Parathyroid adenoma (tissue), 2 donors: ENCODE measurements around the gene MS4A6E.

Experiments
- H2AFZ ChIP-seq: fragments of 300-600 bp; sonication (generic); one replicate; pipeline ENCODE4 v1.7.0; 2017; ENCODE audit warnings: antibody characterized with exemption, mild to moderate bottlenecking
- H3K27ac ChIP-seq: fragments of 300-600 bp; sonication (generic); one replicate; pipeline ENCODE4 v1.7.0; 2017
- H3K27me3 ChIP-seq: fragments of 300-600 bp; sonication (generic); one replicate; pipeline ENCODE4 v1.7.0; 2017; ENCODE audit warnings: low read length; ENCODE audit not compliant: control insufficient read depth, insufficient read depth
- H3K36me3 ChIP-seq: fragments of 300-600 bp; sonication (generic); one replicate; pipeline ENCODE4 v1.7.0; 2017; ENCODE audit warnings: low read length; ENCODE audit not compliant: control insufficient read depth, insufficient read depth
- H3K4me1 ChIP-seq: fragments of 300-600 bp; sonication (generic); one replicate; pipeline ENCODE4 v1.7.0; 2017; ENCODE audit warnings: control low read depth
- H3K4me2 ChIP-seq: fragments of 300-600 bp; sonication (generic); one replicate; pipeline ENCODE4 v1.7.0; 2017; ENCODE audit warnings: low read length
- H3K4me3 ChIP-seq: fragments of 300-600 bp; sonication (generic); one replicate; pipeline ENCODE4 v1.7.0; 2017; ENCODE audit warnings: low read depth, low read length
- H3K79me2 ChIP-seq: fragments of 300-600 bp; sonication (generic); one replicate; pipeline ENCODE4 v1.7.0; 2017; ENCODE audit warnings: control low read depth
- H3K9ac ChIP-seq: fragments of 300-600 bp; sonication (generic); one replicate; pipeline ENCODE4 v1.7.0; 2017; ENCODE audit warnings: mild to moderate bottlenecking
- H3K9me3 ChIP-seq: fragments of 300-600 bp; sonication (generic); one replicate; pipeline ENCODE4 v1.7.0; 2017; ENCODE audit warnings: low read length; ENCODE audit not compliant: control insufficient read depth
- TF ChIP-seq, protein P1 (sequence below): fragments of 300-600 bp; sonication (generic); IDR thresholded peaks from one replicate; pipeline ENCODE4 v1.7.0; 2017; ENCODE audit warnings: antibody characterized with exemption, mild to moderate bottlenecking
- donor health status: primary hyperparathyroidism.

The MS4A6E gene

DNA sequence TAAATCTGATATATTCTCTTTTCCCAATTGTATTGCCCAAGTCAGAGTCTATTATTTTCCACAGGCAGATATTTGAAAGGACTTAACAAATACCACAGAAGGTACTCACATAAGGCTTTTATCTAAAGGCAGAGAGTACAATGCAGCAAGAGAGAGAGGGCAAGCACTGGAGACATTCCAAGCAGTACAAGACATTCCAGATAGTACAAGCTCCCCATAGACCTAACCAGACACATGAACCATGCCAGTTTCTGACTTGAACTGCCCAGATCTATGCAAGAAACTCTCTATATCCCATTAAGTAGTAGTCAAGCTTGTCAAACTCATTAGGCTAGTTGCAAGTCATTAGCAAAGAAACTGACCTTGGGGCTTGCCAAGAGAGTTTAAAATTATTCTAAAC, 11.2 kb upstream of the MS4A6E start:
- H2AFZ ChIP-seq = no peak overlapping the region
- no peak overlapping the region for H3K4me2 ChIP-seq
- H3K4me1 ChIP-seq = no peaks in the 10 kb centered on the region
- no peaks in the 10 kb centered on the region for H3K27me3 ChIP-seq
- no peaks in the 10 kb centered on the region for H3K9me3 ChIP-seq
- no peaks in the 10 kb centered on the region for H3K36me3 ChIP-seq
- H3K9ac ChIP-seq = no peak overlapping the region
- no peaks in the 10 kb centered on the region for H3K79me2 ChIP-seq
- TF ChIP-seq, protein P1, sequence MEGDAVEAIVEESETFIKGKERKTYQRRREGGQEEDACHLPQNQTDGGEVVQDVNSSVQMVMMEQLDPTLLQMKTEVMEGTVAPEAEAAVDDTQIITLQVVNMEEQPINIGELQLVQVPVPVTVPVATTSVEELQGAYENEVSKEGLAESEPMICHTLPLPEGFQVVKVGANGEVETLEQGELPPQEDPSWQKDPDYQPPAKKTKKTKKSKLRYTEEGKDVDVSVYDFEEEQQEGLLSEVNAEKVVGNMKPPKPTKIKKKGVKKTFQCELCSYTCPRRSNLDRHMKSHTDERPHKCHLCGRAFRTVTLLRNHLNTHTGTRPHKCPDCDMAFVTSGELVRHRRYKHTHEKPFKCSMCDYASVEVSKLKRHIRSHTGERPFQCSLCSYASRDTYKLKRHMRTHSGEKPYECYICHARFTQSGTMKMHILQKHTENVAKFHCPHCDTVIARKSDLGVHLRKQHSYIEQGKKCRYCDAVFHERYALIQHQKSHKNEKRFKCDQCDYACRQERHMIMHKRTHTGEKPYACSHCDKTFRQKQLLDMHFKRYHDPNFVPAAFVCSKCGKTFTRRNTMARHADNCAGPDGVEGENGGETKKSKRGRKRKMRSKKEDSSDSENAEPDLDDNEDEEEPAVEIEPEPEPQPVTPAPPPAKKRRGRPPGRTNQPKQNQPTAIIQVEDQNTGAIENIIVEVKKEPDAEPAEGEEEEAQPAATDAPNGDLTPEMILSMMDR = no peak
- H3K4me3 ChIP-seq = no peak overlapping the region
- no peak overlapping the region for H3K27ac ChIP-seq

DNA sequence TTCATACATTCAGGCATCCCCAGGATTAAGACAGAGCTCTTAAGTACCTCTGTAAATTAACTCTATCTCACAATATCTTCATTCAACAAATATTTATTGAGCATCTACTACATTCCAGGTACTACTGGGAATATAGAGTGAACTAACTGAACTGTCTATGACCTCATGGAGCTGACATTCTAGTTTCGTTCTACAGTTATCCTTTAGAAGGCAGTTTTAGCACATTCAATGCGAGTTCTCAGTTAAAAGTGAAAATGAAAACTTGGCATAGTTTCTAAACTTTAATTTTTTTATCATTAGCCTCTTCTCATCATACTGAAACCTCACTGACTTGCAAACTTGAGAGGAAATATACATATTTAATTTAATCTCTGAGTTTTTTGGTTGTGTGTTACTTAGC, 10.7 kb upstream of the MS4A6E start:
- no peaks in the 10 kb centered on the region for H3K4me1 ChIP-seq
- no peak overlapping the region for H3K4me3 ChIP-seq
- H3K4me2 ChIP-seq = no peak overlapping the region
- H3K9ac ChIP-seq = no peak overlapping the region
- no peaks in the 10 kb centered on the region for H3K27me3 ChIP-seq
- TF ChIP-seq, protein P1 = no peak
- H2AFZ ChIP-seq = no peak overlapping the region
- H3K27ac ChIP-seq = no peak overlapping the region
- no peaks in the 10 kb centered on the region for H3K79me2 ChIP-seq
- H3K36me3 ChIP-seq = no peaks in the 10 kb centered on the region
- no peaks in the 10 kb centered on the region for H3K9me3 ChIP-seq

DNA sequence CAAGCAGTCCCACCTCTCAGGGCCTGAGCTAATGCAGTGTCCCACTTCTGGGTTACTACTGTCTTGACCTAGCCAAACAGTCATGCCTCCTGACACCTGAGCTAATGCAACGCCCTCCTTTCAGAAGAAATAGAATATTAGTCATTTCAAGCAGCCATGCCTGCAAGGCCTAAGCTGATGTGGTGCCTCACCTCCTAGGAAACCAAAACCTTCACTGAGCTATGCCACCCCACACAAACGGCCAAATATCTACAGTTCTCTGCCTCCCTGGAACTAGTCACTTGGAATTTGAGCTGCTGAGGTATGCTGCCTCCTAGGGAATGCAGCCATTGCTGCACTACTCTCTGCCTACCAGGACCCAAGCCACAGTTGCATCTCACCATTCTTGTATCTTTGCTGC, 8.3 kb upstream of the MS4A6E start:
- no peak overlapping the region for H3K4me2 ChIP-seq
- H3K4me3 ChIP-seq = no peak overlapping the region
- H3K79me2 ChIP-seq = no peaks in the 10 kb centered on the region
- no peaks in the 10 kb centered on the region for H3K4me1 ChIP-seq
- no peaks in the 10 kb centered on the region for H3K9me3 ChIP-seq
- no peak overlapping the region for H2AFZ ChIP-seq
- no peaks in the 10 kb centered on the region for H3K27me3 ChIP-seq
- no peak overlapping the region for H3K27ac ChIP-seq
- no peak overlapping the region for H3K9ac ChIP-seq
- TF ChIP-seq, protein P1 = no peak
- H3K36me3 ChIP-seq = no peaks in the 10 kb centered on the region

DNA sequence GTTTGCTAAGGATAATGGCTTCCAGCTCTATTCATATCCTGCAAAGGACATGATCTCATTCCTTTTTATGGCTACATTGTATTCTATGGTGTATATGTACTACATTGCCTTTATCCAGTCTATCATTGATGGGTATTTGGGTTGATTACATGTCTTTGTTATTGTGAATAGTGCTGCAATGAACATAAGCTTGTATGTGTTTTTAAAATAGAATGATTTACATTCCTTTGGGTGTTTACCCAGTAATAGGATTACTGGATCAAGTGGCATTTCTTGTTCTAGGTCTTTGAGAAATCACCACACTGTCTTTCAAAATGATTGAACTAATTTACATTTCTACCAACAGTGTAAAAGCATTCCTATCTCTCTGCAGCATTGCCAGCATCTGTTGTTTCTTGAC, 6.0 kb upstream of the MS4A6E start:
- Histone ChIP-seq H3K27ac (no peak overlapping the region), H2AFZ (no peak overlapping the region), H3K79me2 (no peaks in the 10 kb centered on the region), H3K9me3 (no peaks in the 10 kb centered on the region), H3K9ac (no peak overlapping the region), H3K36me3 (no peaks in the 10 kb centered on the region), H3K4me2 (no peak overlapping the region), H3K4me3 (no peak overlapping the region), H3K27me3 (no peaks in the 10 kb centered on the region), H3K4me1 (no peaks in the 10 kb centered on the region)
- TF ChIP-seq, protein P1 = no peak

DNA sequence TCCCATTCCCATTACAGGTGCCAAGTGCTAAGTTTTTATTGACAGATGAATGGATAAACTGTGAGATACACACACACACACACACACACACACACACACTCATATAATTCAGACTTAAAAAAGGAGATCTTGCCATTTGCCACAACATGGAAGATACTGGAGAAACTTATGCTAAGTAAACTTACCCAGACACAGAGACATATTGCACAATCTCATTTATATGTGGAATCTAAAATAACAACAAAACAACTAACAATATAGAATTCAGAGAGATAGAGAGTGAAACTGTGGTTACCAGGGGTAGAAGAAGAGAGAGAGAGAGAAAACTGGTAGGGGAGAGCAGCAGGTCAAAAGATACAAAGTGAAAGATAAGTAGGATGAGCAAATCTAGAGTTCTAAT, 1.4 kb downstream of the MS4A6E start:
- TF ChIP-seq, protein P1 = no peak
- Histone ChIP-seq H3K4me3 (no peak overlapping the region), H3K27ac (no peak overlapping the region), H3K4me2 (no peak overlapping the region), H2AFZ (no peak overlapping the region), H3K36me3 (no peaks in the 10 kb centered on the region), H3K9ac (no peak overlapping the region), H3K79me2 (no peaks in the 10 kb centered on the region), H3K9me3 (no peaks in the 10 kb centered on the region), H3K4me1 (no peaks in the 10 kb centered on the region), H3K27me3 (no peaks in the 10 kb centered on the region)
